ENCODE measurements around the gene SPAG5.

DNA sequence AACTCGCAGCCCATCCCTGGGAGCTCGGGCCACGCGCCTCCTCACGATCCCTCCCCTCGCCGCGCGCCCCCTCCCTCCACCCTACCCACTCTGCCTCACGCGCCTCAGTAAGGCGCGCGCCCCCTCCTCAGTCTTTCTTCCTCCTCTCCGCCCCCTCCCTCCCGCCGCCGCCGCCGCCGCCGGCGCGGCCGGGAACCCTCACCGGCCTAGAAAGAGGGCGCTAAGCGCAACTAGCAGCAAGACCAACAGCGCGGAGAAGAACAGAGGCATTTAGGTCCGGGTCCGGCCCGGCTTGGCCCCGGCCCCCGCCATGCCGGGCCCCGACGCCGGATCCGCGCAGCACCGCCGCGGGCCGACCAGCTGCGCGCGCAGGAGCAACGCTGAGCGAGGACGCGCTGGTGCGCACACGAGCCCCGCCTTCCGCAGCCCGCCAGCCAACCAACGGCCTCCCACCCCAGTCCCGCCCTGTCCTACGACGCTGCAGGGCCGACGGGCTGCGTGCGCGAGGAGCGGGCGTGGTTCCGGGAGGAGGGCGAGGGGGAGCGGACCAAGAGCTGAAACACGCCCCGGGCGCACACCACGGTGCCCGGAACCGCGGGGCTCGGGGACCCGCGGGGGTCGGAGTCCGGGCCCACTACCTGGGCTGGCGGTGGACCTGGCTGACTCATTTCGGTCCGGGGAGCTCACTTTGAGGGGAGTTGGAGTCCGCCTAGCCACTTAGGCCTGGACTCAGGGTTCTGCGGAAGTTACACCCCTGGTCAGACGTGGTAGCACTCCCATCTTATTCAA, 46.2 kb upstream of the SPAG5 start, which contains the start of gene BLTP2:
- TF ChIP-seq, protein P1, sequence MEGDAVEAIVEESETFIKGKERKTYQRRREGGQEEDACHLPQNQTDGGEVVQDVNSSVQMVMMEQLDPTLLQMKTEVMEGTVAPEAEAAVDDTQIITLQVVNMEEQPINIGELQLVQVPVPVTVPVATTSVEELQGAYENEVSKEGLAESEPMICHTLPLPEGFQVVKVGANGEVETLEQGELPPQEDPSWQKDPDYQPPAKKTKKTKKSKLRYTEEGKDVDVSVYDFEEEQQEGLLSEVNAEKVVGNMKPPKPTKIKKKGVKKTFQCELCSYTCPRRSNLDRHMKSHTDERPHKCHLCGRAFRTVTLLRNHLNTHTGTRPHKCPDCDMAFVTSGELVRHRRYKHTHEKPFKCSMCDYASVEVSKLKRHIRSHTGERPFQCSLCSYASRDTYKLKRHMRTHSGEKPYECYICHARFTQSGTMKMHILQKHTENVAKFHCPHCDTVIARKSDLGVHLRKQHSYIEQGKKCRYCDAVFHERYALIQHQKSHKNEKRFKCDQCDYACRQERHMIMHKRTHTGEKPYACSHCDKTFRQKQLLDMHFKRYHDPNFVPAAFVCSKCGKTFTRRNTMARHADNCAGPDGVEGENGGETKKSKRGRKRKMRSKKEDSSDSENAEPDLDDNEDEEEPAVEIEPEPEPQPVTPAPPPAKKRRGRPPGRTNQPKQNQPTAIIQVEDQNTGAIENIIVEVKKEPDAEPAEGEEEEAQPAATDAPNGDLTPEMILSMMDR (conservative IDR thresholded peaks at IDR 0.05; ENCODE audit: low read depth, low read length), result no peak
- no peak for TF ChIP-seq EZH2 (IDR thresholded peaks at IDR 0.05; ENCODE audit: low read length, unreplicated experiment)
- TF ChIP-seq EZH2phosphoT487 (IDR thresholded peaks at IDR 0.05; ENCODE audit: borderline replicate concordance, low read length), result no peak

Data from PC-3 (cell line).